Activated B cell treated with CpG ODN at 0.5 μM for 24 hours (primary cell): Measurements from ENCODE around the gene MYL6B. TPM values are rescaled to one million over a fixed set of nuclear protein-coding genes. Genes with fewer than 3 reads are reported as not detected.
A peak's percentile ranks its signal among the peaks of the same experiment; 100 is the strongest.

ENCODE experiments used
- ATAC-seq: fragments of 200-7000 bp; cut with Tn5 transposase; one replicate; pipeline ENCODE4 v1.10.0; 2021; ENCODE audit warnings: low read depth, mild to moderate bottlenecking, moderate library complexity
- CTCF ChIA-PET: fragments of 350-600 bp; sonication (Branson Sonifier 250); formaldehyde crosslinking; loops from one replicate; lab custom pipeline; 2021; ENCODE audit warnings: antibody characterized with exemption; lab: Charles Lee
- POLR2A ChIA-PET: fragments of 350-600 bp; sonication (Branson Sonifier 250); formaldehyde crosslinking; loops from one replicate; lab custom pipeline; 2021; ENCODE audit warnings: antibody characterized with exemption; lab: Charles Lee
- DNase-seq: peaks from one replicate; pipeline ENCODE4 v3.0.0; 2022
- H3K27ac Mint-ChIP-seq: one replicate; pipeline ENCODE4 v1.8.0; 2020; ENCODE audit warnings: mixed read lengths
- H3K27me3 Mint-ChIP-seq: one replicate; pipeline ENCODE4 v1.8.0; 2021; ENCODE audit warnings: mixed read lengths
- H3K36me3 Mint-ChIP-seq: one replicate; pipeline ENCODE4 v1.8.0; 2021; ENCODE audit warnings: low read depth, mixed read lengths
- H3K4me1 Mint-ChIP-seq: one replicate; pipeline ENCODE4 v1.8.0; 2021; ENCODE audit warnings: mixed read lengths
- H3K4me3 Mint-ChIP-seq: one replicate; pipeline ENCODE4 v1.8.0; 2020; ENCODE audit warnings: mild to moderate bottlenecking, mixed read lengths
- H3K9me3 Mint-ChIP-seq: one replicate; pipeline ENCODE4 v1.8.0; 2020; ENCODE audit warnings: mixed read lengths
- CTCF ChIP-seq: fragments of 200-600 bp; IDR thresholded peaks from one replicate; pipeline ENCODE4 v1.8.0; 2022; ENCODE audit warnings: antibody characterized with exemption, mild to moderate bottlenecking
- intact Hi-C: fragments of 100-400 bp; cut with micrococcal nuclease; formaldehyde crosslinking; loops from one replicate; pipeline ENCODE4 v1.15.1; 2024
- total RNA-seq: library from RNA; stranded (reverse); gene quantifications from 2 replicates; pipeline ENCODE4 v1.2.3, GENCODE V29; 2022

MYL6B gene
- total RNA-seq, 1 donor from 2014 or later = 25.2 TPM

DNA sequence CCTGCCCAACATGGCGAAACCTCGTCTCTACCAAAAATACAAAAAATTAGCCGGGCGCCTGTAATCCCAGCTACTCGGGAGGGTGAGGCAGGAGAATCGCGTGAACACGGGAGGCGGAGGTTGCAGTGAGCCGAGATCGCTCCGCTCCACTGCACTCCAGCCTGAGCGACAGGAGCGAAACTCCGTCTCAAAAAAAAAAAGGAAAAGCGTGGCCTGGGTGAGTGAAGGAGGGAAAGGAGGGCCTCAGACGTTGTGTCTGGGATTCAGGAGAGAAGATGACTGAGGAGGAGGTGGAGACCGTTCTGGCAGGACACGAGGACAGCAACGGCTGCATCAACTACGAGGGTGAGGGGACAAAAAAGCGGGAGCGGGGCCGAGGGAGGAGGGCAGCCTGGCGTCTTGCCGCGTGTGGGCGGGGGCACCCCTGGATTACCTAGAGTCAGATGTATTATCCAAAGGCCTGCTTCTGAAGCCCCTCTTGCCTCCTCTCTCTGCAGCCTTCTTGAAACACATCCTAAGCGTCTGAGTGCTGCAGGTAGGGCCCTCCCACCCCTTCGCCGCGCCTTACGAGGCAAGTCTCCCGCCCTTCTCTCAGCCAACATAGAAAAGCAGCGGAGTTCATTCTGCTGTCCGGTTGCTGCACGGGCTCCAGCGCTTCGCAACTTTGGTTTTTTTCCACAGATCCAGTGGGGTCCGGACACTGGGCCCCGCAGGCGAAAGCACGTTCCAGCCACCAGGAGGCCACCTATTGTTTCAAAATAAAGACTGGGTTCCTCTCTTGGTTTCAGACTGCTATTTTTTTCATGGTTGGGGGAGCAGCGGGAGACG lies 5.0 kb downstream of the MYL6B start:
- peak; percentile 63 for ATAC-seq
- DNase-seq = peak; percentile 61
- intact Hi-C loops = loop anchor here (1.0 kb wide), 5 partner anchors 31 to 184 kb away; partner anchors contain the start of genes RNF41 and ZC3H10
- H3K36me3 Mint-ChIP-seq = peaks cover 55% of the 10 kb centered on the region
- H3K27me3 Mint-ChIP-seq = no peaks in the 10 kb centered on the region
- peak overlapping the region; percentile 95 for H3K27ac Mint-ChIP-seq
- H3K4me1 Mint-ChIP-seq = peaks cover 57% of the 10 kb centered on the region
- CTCF ChIA-PET = interaction anchor here (1.0 kb wide), 1 partner anchor 183 kb away, joined by 3 read pairs; the partner anchor contains the start of gene RAB5B
- POLR2A ChIA-PET = interaction anchor here (0.7 to 4.3 kb wide), 11 partner anchors 15 to 568 kb away, joined by 3 to 67 read pairs (median 5); partner anchors contain the start of genes ESYT1, NACA, RNF41 and SMARCC2
- H3K9me3 Mint-ChIP-seq = no peaks in the 10 kb centered on the region
- peak overlapping the region; percentile 94 for H3K4me3 Mint-ChIP-seq
- TF ChIP-seq CTCF = no peak

GRCh38 chr12:56158029-56158925 lies 5.9 kb downstream of the MYL6B start, which contains the start of gene MYL6:
MYL6 (plus strand) TSS chr12:56158359; CDS start chr12:56158402, 43 bp downstream.
- CTCF ChIA-PET = interaction anchor here (1.0 to 2.0 kb wide), 5 partner anchors 29 to 184 kb away, joined by 3 to 13 read pairs (median 5); partner anchors contain the start of genes RAB5B and SMARCC2
- H3K36me3 Mint-ChIP-seq = peaks cover 61% of the 10 kb centered on the region
- DNase-seq (peak; percentile 70), ATAC-seq (peak; percentile 86)
- peaks cover 48% of the 10 kb centered on the region for H3K4me1 Mint-ChIP-seq
- intact Hi-C loops = loop anchor here (1.0 kb wide), 5 partner anchors 32 to 185 kb away; partner anchors contain the start of genes RNF41 and ZC3H10
- peak within 1 kb of the TSS; percentile 95 for H3K27ac Mint-ChIP-seq
- H3K4me3 Mint-ChIP-seq = peak within 1 kb of the TSS; percentile 94
- no peaks in the 10 kb centered on the region for H3K27me3 Mint-ChIP-seq
- no peak for TF ChIP-seq CTCF
- H3K9me3 Mint-ChIP-seq = no peaks in the 10 kb centered on the region
- POLR2A ChIA-PET = interaction anchor here (0.7 to 4.3 kb wide), 12 partner anchors 17 to 176 kb away, joined by 3 to 67 read pairs (median 5); partner anchors contain the start of genes CNPY2, ESYT1, PA2G4 and PAN2

DNA sequence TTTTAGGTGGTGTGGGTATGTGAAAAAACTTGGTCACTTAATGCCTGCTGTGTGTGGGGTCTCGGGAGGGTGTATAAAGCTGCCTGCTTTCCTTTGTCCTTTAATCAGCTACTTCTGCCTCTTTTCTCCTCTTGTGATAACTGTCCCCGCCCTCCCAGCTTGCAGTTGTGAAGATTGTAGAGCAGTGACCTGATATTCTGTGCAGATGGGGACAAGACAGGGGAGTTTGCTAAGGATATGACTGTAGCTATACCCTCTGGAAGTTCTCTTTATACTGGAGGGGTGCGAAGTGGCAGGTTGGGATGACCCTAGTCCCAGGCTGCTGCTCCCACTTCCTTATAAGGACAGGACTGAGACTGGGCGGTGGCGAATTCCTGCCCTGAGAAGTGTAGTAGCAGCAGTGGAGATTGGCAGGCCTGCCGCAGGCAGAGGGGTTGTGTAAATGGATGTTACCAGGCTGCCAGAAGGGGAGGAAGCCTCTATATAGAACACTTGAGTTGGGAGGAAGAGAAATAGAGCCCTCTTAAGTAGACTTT lies 6.6 kb downstream of the MYL6B start:
- POLR2A ChIA-PET = interaction anchor here (0.5 to 4.3 kb wide), 13 partner anchors 12 to 175 kb away, joined by 3 to 67 read pairs (median 6); partner anchors contain the start of genes ESYT1, PA2G4, PAN2 and RNF41
- Mint-ChIP-seq H3K4me3 (peak overlapping the region; percentile 94), H3K4me1 (peaks cover 47% of the 10 kb centered on the region), H3K27ac (peak overlapping the region; percentile 95), H3K27me3 (no peaks in the 10 kb centered on the region), H3K36me3 (peaks cover 68% of the 10 kb centered on the region), H3K9me3 (no peaks in the 10 kb centered on the region)
- TF ChIP-seq CTCF = no peak
- no peak for ATAC-seq
- intact Hi-C loops = loop anchor here (1.0 kb wide), 5 partner anchors 31 to 186 kb away; partner anchors contain the start of genes RNF41 and ZC3H10
- CTCF ChIA-PET = interaction anchor here (1.1 to 2.0 kb wide), 4 partner anchors 28 to 40 kb away, joined by 4 to 13 read pairs (median 6); partner anchors contain the start of gene SMARCC2
- no peak for DNase-seq

- no peaks in the 10 kb centered on the region for H3K27me3 Mint-ChIP-seq
- H3K9me3 Mint-ChIP-seq = no peaks in the 10 kb centered on the region
- no peak for DNase-seq
- TF ChIP-seq CTCF = no peak
- CTCF ChIA-PET = interaction anchor here (1.1 to 2.0 kb wide), 4 partner anchors 28 to 41 kb away, joined by 4 to 13 read pairs (median 6); partner anchors contain the start of gene SMARCC2
- POLR2A ChIA-PET = interaction anchor here (0.5 to 4.3 kb wide), 13 partner anchors 13 to 174 kb away, joined by 3 to 67 read pairs (median 6); partner anchors contain the start of genes ESYT1, PA2G4, PAN2 and RNF41
- H3K4me3 Mint-ChIP-seq = peak overlapping the region; percentile 94
- H3K36me3 Mint-ChIP-seq = peaks cover 75% of the 10 kb centered on the region
- intact Hi-C loops = no loop called here
- no peak for ATAC-seq
- peaks cover 47% of the 10 kb centered on the region for H3K4me1 Mint-ChIP-seq
- H3K27ac Mint-ChIP-seq = peak overlapping the region; percentile 95
Observed at GRCh38 chr12:56159482-56160192, 7.2 kb downstream of the MYL6B start.
